ENCODE data around the gene DYSF.

DNA sequence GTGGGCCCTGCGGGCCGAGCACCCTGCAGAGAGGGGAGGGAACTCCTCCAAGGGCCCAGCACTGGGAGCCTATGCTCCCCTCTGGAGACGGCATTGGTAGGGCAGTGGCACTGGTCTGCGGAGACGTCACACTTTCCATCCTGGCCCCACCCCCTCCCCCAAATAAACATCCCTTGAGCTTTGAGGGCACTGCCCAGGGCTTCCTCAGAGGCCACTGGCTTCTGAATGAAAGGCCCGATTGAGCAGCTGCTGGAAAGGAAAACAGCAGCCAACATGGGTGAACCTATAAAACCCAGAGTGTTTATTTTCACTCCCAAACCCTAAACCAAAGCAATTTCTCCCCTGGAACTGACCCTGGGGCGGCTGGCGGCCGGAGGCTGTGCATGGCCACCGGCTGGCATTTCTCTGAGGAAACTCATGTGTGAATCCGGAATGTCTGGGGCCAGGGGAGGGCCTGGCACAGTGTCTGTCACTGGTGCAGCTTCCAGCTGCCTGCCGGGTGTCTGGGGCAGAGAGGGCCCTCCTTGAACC is 138.9 kb downstream of the DYSF start:
- TF ChIP-seq, protein P1, sequence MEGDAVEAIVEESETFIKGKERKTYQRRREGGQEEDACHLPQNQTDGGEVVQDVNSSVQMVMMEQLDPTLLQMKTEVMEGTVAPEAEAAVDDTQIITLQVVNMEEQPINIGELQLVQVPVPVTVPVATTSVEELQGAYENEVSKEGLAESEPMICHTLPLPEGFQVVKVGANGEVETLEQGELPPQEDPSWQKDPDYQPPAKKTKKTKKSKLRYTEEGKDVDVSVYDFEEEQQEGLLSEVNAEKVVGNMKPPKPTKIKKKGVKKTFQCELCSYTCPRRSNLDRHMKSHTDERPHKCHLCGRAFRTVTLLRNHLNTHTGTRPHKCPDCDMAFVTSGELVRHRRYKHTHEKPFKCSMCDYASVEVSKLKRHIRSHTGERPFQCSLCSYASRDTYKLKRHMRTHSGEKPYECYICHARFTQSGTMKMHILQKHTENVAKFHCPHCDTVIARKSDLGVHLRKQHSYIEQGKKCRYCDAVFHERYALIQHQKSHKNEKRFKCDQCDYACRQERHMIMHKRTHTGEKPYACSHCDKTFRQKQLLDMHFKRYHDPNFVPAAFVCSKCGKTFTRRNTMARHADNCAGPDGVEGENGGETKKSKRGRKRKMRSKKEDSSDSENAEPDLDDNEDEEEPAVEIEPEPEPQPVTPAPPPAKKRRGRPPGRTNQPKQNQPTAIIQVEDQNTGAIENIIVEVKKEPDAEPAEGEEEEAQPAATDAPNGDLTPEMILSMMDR (optimal IDR thresholded peaks at IDR 0.05 in 1 of 3, IDR thresholded peaks at IDR 0.05 in 1 of 3, conservative IDR thresholded peaks at IDR 0.05 in 1 of 3; ENCODE audit: extremely low read depth in 1 of 3, insufficient read depth in 2 of 3, low read length in 3 of 3) = no peak
- TF ChIP-seq EZH2 (IDR thresholded peaks at IDR 0.05; ENCODE audit: low read length) = no peak

All from keratinocyte (primary cell).